Left colon (tissue), 2 donors: Measurements from ENCODE around the gene TP53. TPM values are rescaled to one million over a fixed set of nuclear protein-coding genes. Genes with fewer than 3 reads are reported as not detected.

Experiments used
- total RNA-seq, 2 donors: library from RNA; stranded (reverse); fragmentation: NEBNext Ultra II Directional; extraction: Animal tissue kit (Norgen Biotek cat#: 25700); gene quantifications; one replicate each; pipeline ENCODE4 v1.2.1, GENCODE V29; 2021
- donor health status: DM: no; HTN: no; CAD: no.
- donor health status: DM: yes; HTN: yes; CAD: no.

The TP53 gene
- total RNA-seq, 2 donors from 2014 or later: 47.3 to 60.0 TPM

Other genes starting within 250 kb of the TP53 start
- 1 to 10 TPM; 1.2 to 2.3 TPM for gene FGF11, start 248.0 kb downstream of the TP53 start, total RNA-seq
- gene CHRNB1, start 242.4 kb downstream of the TP53 start, total RNA-seq: 10 to 100 TPM in 1 of 2 donors, 1 to 10 TPM in 1; 9.6 to 10.7 TPM
- 10 to 100 TPM; 17.5 to 25.0 TPM for gene ZBTB4, start 207.9 kb downstream of the TP53 start, total RNA-seq
- not detected for gene SLC35G6, start 206.0 kb downstream of the TP53 start, total RNA-seq
- 10 to 100 TPM; 83.8 to 100.0 TPM for gene POLR2A, start 203.1 kb downstream of the TP53 start, total RNA-seq
- gene TNFSF12, start 138.4 kb downstream of the TP53 start, total RNA-seq: 10 to 100 TPM in 1 of 2 donors, 1 to 10 TPM in 1; 9.8 to 17.3 TPM
- 100 to 1,000 TPM in 1 of 2 donors, 10 to 100 TPM in 1; 77.2 to 121 TPM for gene TNFSF13, start 128.7 kb downstream of the TP53 start, total RNA-seq
- 10 to 100 TPM; 30.9 to 34.1 TPM for gene SENP3, start 125.6 kb downstream of the TP53 start, total RNA-seq
- 10 to 100 TPM; 35.0 to 74.0 TPM for gene CD68, start 107.9 kb downstream of the TP53 start, total RNA-seq
- 10 to 100 TPM; 79.2 to 89.6 TPM for gene MPDU1, start 103.6 kb downstream of the TP53 start, total RNA-seq
- gene SOX15, start 97.4 kb downstream of the TP53 start, total RNA-seq: under 1 TPM; 0.58 to 0.84 TPM
- gene FXR2, start 72.6 kb downstream of the TP53 start, total RNA-seq: 10 to 100 TPM; 24.9 to 29.5 TPM
- gene SAT2, start 59.7 kb downstream of the TP53 start, total RNA-seq: 10 to 100 TPM; 60.8 to 78.3 TPM
- gene SHBG, start 57.4 kb downstream of the TP53 start, total RNA-seq: not detected
- 1 to 10 TPM in 1 of 2 donors, under 1 TPM in 1; 0.55 to 1.4 TPM for gene ATP1B2, start 36.6 kb downstream of the TP53 start, total RNA-seq
- gene WRAP53, start 987 bp upstream of the TP53 start, total RNA-seq: 1 to 10 TPM; 6.4 to 9.7 TPM
- under 1 TPM; 0.25 to 0.34 TPM for gene EFNB3, start 17.7 kb upstream of the TP53 start, total RNA-seq
- under 1 TPM; 0.22 to 0.61 TPM for gene DNAH2, start 30.3 kb upstream of the TP53 start, total RNA-seq
- 10 to 100 TPM; 49.5 to 50.4 TPM for gene KDM6B, start 146.7 kb upstream of the TP53 start, total RNA-seq
- gene TMEM88, start 167.6 kb upstream of the TP53 start, total RNA-seq: 1 to 10 TPM; 3.8 to 6.1 TPM
- gene NAA38, start 170.1 kb upstream of the TP53 start, total RNA-seq: 10 to 100 TPM; 49.7 to 83.0 TPM
- gene CYB5D1, start 170.5 kb upstream of the TP53 start, total RNA-seq: 1 to 10 TPM; 8.3 to 9.0 TPM
- 10 to 100 TPM; 51.3 to 51.9 TPM for gene CHD3, start 201.3 kb upstream of the TP53 start, total RNA-seq
- gene RNF227, start 228.8 kb upstream of the TP53 start, total RNA-seq: 1 to 10 TPM; 1.2 to 2.1 TPM
- 1 to 10 TPM; 2.2 to 3.1 TPM for gene KCNAB3, start 242.4 kb upstream of the TP53 start, total RNA-seq
- 100 to 1,000 TPM; 121 to 122 TPM for gene TRAPPC1, start 244.5 kb upstream of the TP53 start, total RNA-seq
- 10 to 100 TPM; 25.8 to 26.7 TPM for gene CNTROB, start 244.7 kb upstream of the TP53 start, total RNA-seq